Measurements from ENCODE around the gene DAB1. TPM values are rescaled to one million over a fixed set of nuclear protein-coding genes. Genes with fewer than 3 reads are reported as not detected.

Gene DAB1
- polyA plus RNA-seq, 1 donor from 2014 or later, result 11.4 TPM

DNA sequence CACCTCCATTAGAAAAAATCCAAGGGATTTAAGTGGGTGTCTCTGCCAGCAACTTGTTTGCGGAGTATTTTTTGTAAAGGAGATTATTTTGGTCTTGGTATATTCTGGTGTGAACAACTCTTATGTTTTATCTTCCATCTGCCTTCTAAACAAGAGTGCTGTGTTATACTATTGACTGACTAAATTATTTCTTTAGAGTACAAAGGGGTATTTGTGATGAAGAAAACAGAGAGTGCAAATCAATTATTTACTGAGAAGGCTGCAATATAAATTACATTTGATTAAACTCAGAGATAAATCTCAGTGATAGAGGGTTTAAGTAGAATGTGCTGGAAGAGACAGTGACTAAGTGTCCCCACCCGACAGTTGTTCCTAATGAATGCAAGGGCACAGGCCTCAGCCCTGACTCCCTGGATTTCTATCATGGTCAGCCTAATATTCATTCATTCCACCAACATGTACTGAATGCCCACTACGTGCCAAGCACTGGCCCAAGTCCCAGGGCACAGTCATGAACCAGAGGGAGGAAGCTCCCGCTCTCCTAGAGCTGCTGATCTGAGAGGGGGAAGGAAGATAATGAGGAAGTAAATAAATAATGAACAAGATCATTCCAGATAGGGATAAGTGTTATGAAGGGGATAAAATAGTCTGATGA, 261.1 kb downstream of the DAB1 start:
- no peak overlapping the region for H2AFZ ChIP-seq (ENCODE audit: low read depth, low read length)
- H3K36me3 ChIP-seq (ENCODE audit: insufficient read depth, low read length), result no peaks in the 10 kb centered on the region
- no peak overlapping the region for H3K9ac ChIP-seq (ENCODE audit: low read length)
- no peaks in the 10 kb centered on the region for H3K27me3 ChIP-seq (ENCODE audit: insufficient read depth, low read depth, low read length)
- TF ChIP-seq EZH2 (IDR thresholded peaks at IDR 0.05; ENCODE audit: borderline replicate concordance, insufficient read depth, low read length, poor library complexity, severe bottlenecking), result no peak
- TF ChIP-seq TAF1 (IDR thresholded peaks at IDR 0.05; ENCODE audit: low read depth), result no peak
- no peak for TF ChIP-seq POLR2AphosphoS5 (IDR thresholded peaks at IDR 0.05)
- no peak for TF ChIP-seq MXI1 (conservative IDR thresholded peaks at IDR 0.05; ENCODE audit: poor library complexity, severe bottlenecking)
- no peak for TF ChIP-seq SMC3 (conservative IDR thresholded peaks at IDR 0.05; ENCODE audit: poor library complexity)
- TF ChIP-seq RAD21 (conservative IDR thresholded peaks at IDR 0.05), result no peak
- no peak for TF ChIP-seq EP300 (conservative IDR thresholded peaks at IDR 0.05; ENCODE audit: poor library complexity, severe bottlenecking)
- TF ChIP-seq, protein P1, sequence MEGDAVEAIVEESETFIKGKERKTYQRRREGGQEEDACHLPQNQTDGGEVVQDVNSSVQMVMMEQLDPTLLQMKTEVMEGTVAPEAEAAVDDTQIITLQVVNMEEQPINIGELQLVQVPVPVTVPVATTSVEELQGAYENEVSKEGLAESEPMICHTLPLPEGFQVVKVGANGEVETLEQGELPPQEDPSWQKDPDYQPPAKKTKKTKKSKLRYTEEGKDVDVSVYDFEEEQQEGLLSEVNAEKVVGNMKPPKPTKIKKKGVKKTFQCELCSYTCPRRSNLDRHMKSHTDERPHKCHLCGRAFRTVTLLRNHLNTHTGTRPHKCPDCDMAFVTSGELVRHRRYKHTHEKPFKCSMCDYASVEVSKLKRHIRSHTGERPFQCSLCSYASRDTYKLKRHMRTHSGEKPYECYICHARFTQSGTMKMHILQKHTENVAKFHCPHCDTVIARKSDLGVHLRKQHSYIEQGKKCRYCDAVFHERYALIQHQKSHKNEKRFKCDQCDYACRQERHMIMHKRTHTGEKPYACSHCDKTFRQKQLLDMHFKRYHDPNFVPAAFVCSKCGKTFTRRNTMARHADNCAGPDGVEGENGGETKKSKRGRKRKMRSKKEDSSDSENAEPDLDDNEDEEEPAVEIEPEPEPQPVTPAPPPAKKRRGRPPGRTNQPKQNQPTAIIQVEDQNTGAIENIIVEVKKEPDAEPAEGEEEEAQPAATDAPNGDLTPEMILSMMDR (IDR thresholded peaks at IDR 0.05; ENCODE audit: poor library complexity, severe bottlenecking), result no peak
- TF ChIP-seq, protein P2, sequence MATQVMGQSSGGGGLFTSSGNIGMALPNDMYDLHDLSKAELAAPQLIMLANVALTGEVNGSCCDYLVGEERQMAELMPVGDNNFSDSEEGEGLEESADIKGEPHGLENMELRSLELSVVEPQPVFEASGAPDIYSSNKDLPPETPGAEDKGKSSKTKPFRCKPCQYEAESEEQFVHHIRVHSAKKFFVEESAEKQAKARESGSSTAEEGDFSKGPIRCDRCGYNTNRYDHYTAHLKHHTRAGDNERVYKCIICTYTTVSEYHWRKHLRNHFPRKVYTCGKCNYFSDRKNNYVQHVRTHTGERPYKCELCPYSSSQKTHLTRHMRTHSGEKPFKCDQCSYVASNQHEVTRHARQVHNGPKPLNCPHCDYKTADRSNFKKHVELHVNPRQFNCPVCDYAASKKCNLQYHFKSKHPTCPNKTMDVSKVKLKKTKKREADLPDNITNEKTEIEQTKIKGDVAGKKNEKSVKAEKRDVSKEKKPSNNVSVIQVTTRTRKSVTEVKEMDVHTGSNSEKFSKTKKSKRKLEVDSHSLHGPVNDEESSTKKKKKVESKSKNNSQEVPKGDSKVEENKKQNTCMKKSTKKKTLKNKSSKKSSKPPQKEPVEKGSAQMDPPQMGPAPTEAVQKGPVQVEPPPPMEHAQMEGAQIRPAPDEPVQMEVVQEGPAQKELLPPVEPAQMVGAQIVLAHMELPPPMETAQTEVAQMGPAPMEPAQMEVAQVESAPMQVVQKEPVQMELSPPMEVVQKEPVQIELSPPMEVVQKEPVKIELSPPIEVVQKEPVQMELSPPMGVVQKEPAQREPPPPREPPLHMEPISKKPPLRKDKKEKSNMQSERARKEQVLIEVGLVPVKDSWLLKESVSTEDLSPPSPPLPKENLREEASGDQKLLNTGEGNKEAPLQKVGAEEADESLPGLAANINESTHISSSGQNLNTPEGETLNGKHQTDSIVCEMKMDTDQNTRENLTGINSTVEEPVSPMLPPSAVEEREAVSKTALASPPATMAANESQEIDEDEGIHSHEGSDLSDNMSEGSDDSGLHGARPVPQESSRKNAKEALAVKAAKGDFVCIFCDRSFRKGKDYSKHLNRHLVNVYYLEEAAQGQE (IDR thresholded peaks at IDR 0.05; ENCODE audit: borderline replicate concordance), result no peak
- no peaks in the 10 kb centered on the region for H3F3A ChIP-seq (ENCODE audit: insufficient read depth, low read length, poor library complexity, severe bottlenecking)
- no peaks in the 10 kb centered on the region for H3K9me3 ChIP-seq (ENCODE audit: low read length)
- H4K20me1 ChIP-seq (ENCODE audit: insufficient read depth), result no peaks in the 10 kb centered on the region
- H3K9me2 ChIP-seq (ENCODE audit: insufficient read depth, low read length), result no peaks in the 10 kb centered on the region
- H3K27ac ChIP-seq (ENCODE audit: low read length), result no peak overlapping the region
- no peak overlapping the region for H3K4me3 ChIP-seq (ENCODE audit: low read length)
- H3K79me2 ChIP-seq (replicated peaks; ENCODE audit: insufficient read depth, low read length), result no peaks in the 10 kb centered on the region
- no peak overlapping the region for H3K4me2 ChIP-seq (ENCODE audit: low read length)

DNA sequence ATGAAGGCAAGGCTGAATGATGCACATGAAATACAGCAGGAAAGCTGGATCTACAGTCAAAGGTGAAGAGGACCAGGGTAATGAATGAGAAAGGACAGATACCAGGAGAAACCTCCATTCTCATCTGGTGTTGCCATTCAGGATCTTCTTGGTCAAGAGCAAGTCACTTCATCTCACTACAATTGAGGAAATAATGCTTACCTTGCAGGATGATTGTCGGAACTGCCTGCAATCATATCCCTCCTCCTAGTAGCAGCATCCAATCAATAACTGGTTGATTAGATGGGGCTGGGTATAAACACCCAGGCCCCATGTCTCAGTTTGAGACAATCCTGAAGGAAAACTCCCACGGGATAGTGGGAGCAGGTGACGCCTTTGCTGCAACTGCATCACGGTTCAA, 263.3 kb downstream of the DAB1 start:
- Histone ChIP-seq H3K36me3 (ENCODE audit: insufficient read depth, low read length) (no peaks in the 10 kb centered on the region), H2AFZ (ENCODE audit: low read depth, low read length) (no peak overlapping the region), H4K20me1 (ENCODE audit: insufficient read depth) (no peaks in the 10 kb centered on the region), H3K9ac (ENCODE audit: low read length) (no peak overlapping the region), H3K9me2 (ENCODE audit: insufficient read depth, low read length) (no peaks in the 10 kb centered on the region), H3K79me2 (replicated peaks; ENCODE audit: insufficient read depth, low read length) (no peaks in the 10 kb centered on the region), H3K27ac (ENCODE audit: low read length) (no peak overlapping the region), H3K4me3 (ENCODE audit: low read length) (no peak overlapping the region), H3K27me3 (ENCODE audit: insufficient read depth, low read depth, low read length) (no peaks in the 10 kb centered on the region), H3F3A (ENCODE audit: insufficient read depth, low read length, poor library complexity, severe bottlenecking) (no peaks in the 10 kb centered on the region), H3K9me3 (ENCODE audit: low read length) (no peaks in the 10 kb centered on the region), H3K4me2 (ENCODE audit: low read length) (no peak overlapping the region)
- no peak for TF ChIP-seq SMC3 (conservative IDR thresholded peaks at IDR 0.05; ENCODE audit: poor library complexity)
- TF ChIP-seq, protein P1 (IDR thresholded peaks at IDR 0.05; ENCODE audit: poor library complexity, severe bottlenecking), result no peak
- TF ChIP-seq POLR2AphosphoS5 (IDR thresholded peaks at IDR 0.05), result no peak
- TF ChIP-seq, protein P2 (IDR thresholded peaks at IDR 0.05; ENCODE audit: borderline replicate concordance), result no peak
- TF ChIP-seq RAD21 (conservative IDR thresholded peaks at IDR 0.05), result no peak
- no peak for TF ChIP-seq EZH2 (IDR thresholded peaks at IDR 0.05; ENCODE audit: borderline replicate concordance, insufficient read depth, low read length, poor library complexity, severe bottlenecking)
- no peak for TF ChIP-seq MXI1 (conservative IDR thresholded peaks at IDR 0.05; ENCODE audit: poor library complexity, severe bottlenecking)
- no peak for TF ChIP-seq TAF1 (IDR thresholded peaks at IDR 0.05; ENCODE audit: low read depth)
- TF ChIP-seq EP300 (conservative IDR thresholded peaks at IDR 0.05; ENCODE audit: poor library complexity, severe bottlenecking), result no peak

All from neural cell (in vitro differentiated cells).